ENCODE results near the gene SWT1. TPM values are rescaled to one million over a fixed set of nuclear protein-coding genes. Genes with fewer than 3 reads are reported as not detected.

Gene SWT1
- total and polyA plus RNA-seq, 9 of the 15 experiments (the other 6 are each of a cell fraction or from before 2014, with no cell fraction given) = 1.5 to 3.4 (median 2.3) TPM

DNA sequence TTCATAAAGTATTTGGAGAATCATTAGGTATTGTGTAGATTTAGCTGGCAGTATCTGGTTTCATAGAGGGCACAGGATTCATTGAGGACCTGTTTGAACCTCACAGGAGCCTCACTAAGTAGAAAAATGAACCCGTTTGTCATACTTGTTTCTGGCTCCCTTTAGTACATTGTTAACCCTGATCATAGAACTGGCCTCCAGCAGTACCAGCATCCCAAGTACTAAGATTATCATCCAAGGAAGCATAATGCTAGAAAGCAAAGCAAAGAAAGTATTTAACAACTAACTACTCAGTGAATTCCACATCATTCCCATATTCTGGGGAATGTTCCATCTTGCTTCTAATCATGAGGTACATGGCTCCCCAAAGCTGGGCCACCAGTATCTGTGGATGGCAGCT, 105.2 kb downstream of the SWT1 start:
- no peak for FAIRE-seq
- Histone ChIP-seq H3K4me3 (no peak overlapping the region), H2AFZ (ENCODE audit: low read depth, low read length) (peak overlapping the region; percentile 46), H4K20me1 (replicated peaks; ENCODE audit: control insufficient read depth, insufficient read depth, low read length) (no peaks in the 10 kb centered on the region), H3K4me1 (replicated peaks in 1 of 2; ENCODE audit: control insufficient read depth in 2 of 2, insufficient read depth in 2 of 2, low read length in 2 of 2) (peaks cover 2 to 32% of the 10 kb centered on the region in 2 experiments; a peak in 4 of 5 replicates), H3K27ac (ENCODE audit: extremely low read depth, low read depth, low read length) (no peak overlapping the region), H3K9me1 (ENCODE audit: control insufficient read depth, insufficient read depth, low read length) (no peaks in the 10 kb centered on the region), H3K27me3 (ENCODE audit: control insufficient read depth in 2 of 2, insufficient read depth in 2 of 2, low read length in 2 of 2) (no peaks in the 10 kb centered on the region), H3K9ac (ENCODE audit: insufficient read depth in 1 of 2, low read depth in 2 of 2, low read length in 2 of 2) (no peak overlapping the region), H3K79me2 (ENCODE audit: control insufficient read depth, insufficient read depth, low read length) (no peaks in the 10 kb centered on the region), H3K36me3 (ENCODE audit: control insufficient read depth, insufficient read depth, low read length) (no peaks in the 10 kb centered on the region), H3K4me2 (ENCODE audit: insufficient read depth, low read length) (no peak overlapping the region), H3K9me3 (replicated peaks; ENCODE audit: control insufficient read depth, insufficient read depth, low read depth, low read length) (peaks cover 3% of the 10 kb centered on the region; the same call in 1 of the 2 replicates)
- POLR2A ChIA-PET = interaction anchor here (1.6 kb wide), 2 partner anchors 9 to 12 kb away, joined by 4 to 5 read pairs; no protein-coding TSS in a partner anchor
- CTCF ChIA-PET (ENCODE audit: low intra/inter-chr PET ratio) = no interaction called here
- DNase-seq (ENCODE audit: extremely low read depth in 1 of 4, low spot score in 3 of 4) = no peak
- intact Hi-C loops (cut with micrococcal nuclease) = no loop called here
- in situ Hi-C loops (cut with MboI) = no loop called here
- no TSS peak for BruUV-seq (replicated peaks)
- ATAC-seq = peak; percentile 11; the same call in 2 of the 3 replicates
- 68% methylated on average over 1 of the region's 1 CpG for WGBS (ENCODE audit: insufficient coverage, low coverage, missing lambda C conversion rate)
- TF ChIP-seq, protein P1, sequence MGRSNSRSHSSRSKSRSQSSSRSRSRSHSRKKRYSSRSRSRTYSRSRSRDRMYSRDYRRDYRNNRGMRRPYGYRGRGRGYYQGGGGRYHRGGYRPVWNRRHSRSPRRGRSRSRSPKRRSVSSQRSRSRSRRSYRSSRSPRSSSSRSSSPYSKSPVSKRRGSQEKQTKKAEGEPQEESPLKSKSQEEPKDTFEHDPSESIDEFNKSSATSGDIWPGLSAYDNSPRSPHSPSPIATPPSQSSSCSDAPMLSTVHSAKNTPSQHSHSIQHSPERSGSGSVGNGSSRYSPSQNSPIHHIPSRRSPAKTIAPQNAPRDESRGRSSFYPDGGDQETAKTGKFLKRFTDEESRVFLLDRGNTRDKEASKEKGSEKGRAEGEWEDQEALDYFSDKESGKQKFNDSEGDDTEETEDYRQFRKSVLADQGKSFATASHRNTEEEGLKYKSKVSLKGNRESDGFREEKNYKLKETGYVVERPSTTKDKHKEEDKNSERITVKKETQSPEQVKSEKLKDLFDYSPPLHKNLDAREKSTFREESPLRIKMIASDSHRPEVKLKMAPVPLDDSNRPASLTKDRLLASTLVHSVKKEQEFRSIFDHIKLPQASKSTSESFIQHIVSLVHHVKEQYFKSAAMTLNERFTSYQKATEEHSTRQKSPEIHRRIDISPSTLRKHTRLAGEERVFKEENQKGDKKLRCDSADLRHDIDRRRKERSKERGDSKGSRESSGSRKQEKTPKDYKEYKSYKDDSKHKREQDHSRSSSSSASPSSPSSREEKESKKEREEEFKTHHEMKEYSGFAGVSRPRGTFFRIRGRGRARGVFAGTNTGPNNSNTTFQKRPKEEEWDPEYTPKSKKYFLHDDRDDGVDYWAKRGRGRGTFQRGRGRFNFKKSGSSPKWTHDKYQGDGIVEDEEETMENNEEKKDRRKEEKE (IDR thresholded peaks at IDR 0.05; ENCODE audit: borderline replicate concordance in 1 of 2, control insufficient read depth in 1 of 2, low read depth in 2 of 2, low read length in 1 of 2) = no peak
- TF ChIP-seq, protein P2, sequence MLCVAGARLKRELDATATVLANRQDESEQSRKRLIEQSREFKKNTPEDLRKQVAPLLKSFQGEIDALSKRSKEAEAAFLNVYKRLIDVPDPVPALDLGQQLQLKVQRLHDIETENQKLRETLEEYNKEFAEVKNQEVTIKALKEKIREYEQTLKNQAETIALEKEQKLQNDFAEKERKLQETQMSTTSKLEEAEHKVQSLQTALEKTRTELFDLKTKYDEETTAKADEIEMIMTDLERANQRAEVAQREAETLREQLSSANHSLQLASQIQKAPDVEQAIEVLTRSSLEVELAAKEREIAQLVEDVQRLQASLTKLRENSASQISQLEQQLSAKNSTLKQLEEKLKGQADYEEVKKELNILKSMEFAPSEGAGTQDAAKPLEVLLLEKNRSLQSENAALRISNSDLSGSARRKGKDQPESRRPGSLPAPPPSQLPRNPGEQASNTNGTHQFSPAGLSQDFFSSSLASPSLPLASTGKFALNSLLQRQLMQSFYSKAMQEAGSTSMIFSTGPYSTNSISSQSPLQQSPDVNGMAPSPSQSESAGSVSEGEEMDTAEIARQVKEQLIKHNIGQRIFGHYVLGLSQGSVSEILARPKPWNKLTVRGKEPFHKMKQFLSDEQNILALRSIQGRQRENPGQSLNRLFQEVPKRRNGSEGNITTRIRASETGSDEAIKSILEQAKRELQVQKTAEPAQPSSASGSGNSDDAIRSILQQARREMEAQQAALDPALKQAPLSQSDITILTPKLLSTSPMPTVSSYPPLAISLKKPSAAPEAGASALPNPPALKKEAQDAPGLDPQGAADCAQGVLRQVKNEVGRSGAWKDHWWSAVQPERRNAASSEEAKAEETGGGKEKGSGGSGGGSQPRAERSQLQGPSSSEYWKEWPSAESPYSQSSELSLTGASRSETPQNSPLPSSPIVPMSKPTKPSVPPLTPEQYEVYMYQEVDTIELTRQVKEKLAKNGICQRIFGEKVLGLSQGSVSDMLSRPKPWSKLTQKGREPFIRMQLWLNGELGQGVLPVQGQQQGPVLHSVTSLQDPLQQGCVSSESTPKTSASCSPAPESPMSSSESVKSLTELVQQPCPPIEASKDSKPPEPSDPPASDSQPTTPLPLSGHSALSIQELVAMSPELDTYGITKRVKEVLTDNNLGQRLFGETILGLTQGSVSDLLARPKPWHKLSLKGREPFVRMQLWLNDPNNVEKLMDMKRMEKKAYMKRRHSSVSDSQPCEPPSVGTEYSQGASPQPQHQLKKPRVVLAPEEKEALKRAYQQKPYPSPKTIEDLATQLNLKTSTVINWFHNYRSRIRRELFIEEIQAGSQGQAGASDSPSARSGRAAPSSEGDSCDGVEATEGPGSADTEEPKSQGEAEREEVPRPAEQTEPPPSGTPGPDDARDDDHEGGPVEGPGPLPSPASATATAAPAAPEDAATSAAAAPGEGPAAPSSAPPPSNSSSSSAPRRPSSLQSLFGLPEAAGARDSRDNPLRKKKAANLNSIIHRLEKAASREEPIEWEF (CRISPR knock-in tag; IDR thresholded peaks at IDR 0.05) = no peak
- no peak for TF ChIP-seq FOXP1 (CRISPR knock-in tag; IDR thresholded peaks at IDR 0.05)
- TF ChIP-seq GTF2F1 (IDR thresholded peaks at IDR 0.05; ENCODE audit: low read depth, low read length) = no peak
- no peak for TF ChIP-seq FUS (optimal IDR thresholded peaks at IDR 0.05; ENCODE audit: low read depth, low read length)
- no peak for TF ChIP-seq PCBP1 (IDR thresholded peaks at IDR 0.05; ENCODE audit: low read depth, low read length, poor library complexity, severe bottlenecking)
- no peak for TF ChIP-seq ZNF41 (CRISPR knock-in tag; conservative IDR thresholded peaks at IDR 0.05)
- no peak for TF ChIP-seq ZFPM2 (CRISPR knock-in tag; IDR thresholded peaks at IDR 0.05)
- no peak for TF ChIP-seq TRIM24 (IDR thresholded peaks at IDR 0.05)
- TF ChIP-seq KAT8 (IDR thresholded peaks at IDR 0.05; ENCODE audit: low read depth) = no peak
- no peak for TF ChIP-seq PHF21A (IDR thresholded peaks at IDR 0.05; ENCODE audit: borderline replicate concordance, low read depth)
- no peak for TF ChIP-seq ZNF253 (CRISPR knock-in tag; conservative IDR thresholded peaks at IDR 0.05)
- no peak for TF ChIP-seq L3MBTL2 (IDR thresholded peaks at IDR 0.05)
- no peak for TF ChIP-seq ARID1B (IDR thresholded peaks at IDR 0.05)
- TF ChIP-seq ZNF75A (CRISPR knock-in tag; IDR thresholded peaks at IDR 0.05) = no peak
- TF ChIP-seq SMARCE1 (IDR thresholded peaks at IDR 0.05) = no peak
